Breast epithelium (tissue), 3 donors: ENCODE results near the gene SDK2.

Experiments
- CTCF ChIP-seq, 3 donors: fragments of 450-650 bp; IDR thresholded peaks; one replicate each; pipeline ENCODE4 v1.5.1; 2016 to 2017; ENCODE audit warnings: antibody characterized with exemption in 3 of 3, mild to moderate bottlenecking in 3 of 3, moderate library complexity in 3 of 3
- POLR2A ChIP-seq: fragments of 450-650 bp; IDR thresholded peaks from one replicate; pipeline ENCODE4 v1.6.1; 2016; ENCODE audit warnings: antibody characterized with exemption, mild to moderate bottlenecking, moderate library complexity
- POLR2AphosphoS5 ChIP-seq, 3 donors: sonication (generic); formaldehyde crosslinking; IDR thresholded peaks; one replicate each; pipeline ENCODE4 v1.6.1; 2017; ENCODE audit warnings: antibody characterized with exemption in 3 of 3

GRCh38 chr17:73320601-73321264, 323.5 kb downstream of the SDK2 start:
- TF ChIP-seq CTCF (IDR thresholded peaks at IDR 0.05): no peak
- TF ChIP-seq POLR2A: no peak
- TF ChIP-seq POLR2AphosphoS5 (IDR thresholded peaks at IDR 0.05): no peak
